ENCODE measurements around the gene DIP2C. TPM values are rescaled to one million over a fixed set of nuclear protein-coding genes. Genes with fewer than 3 reads are reported as not detected.
"Not testable (repeated sequence)": the region's sequence is repeated elsewhere in the genome, so short reads cannot be mapped to it uniquely, and the experiment has no call there.

DIP2C gene
- polyA plus RNA-seq, 1 donor = 37.7 TPM

- DNase-seq = no peak
Measured at GRCh38 chr10:343231-344220, 345.9 kb downstream of the DIP2C start.

DNA sequence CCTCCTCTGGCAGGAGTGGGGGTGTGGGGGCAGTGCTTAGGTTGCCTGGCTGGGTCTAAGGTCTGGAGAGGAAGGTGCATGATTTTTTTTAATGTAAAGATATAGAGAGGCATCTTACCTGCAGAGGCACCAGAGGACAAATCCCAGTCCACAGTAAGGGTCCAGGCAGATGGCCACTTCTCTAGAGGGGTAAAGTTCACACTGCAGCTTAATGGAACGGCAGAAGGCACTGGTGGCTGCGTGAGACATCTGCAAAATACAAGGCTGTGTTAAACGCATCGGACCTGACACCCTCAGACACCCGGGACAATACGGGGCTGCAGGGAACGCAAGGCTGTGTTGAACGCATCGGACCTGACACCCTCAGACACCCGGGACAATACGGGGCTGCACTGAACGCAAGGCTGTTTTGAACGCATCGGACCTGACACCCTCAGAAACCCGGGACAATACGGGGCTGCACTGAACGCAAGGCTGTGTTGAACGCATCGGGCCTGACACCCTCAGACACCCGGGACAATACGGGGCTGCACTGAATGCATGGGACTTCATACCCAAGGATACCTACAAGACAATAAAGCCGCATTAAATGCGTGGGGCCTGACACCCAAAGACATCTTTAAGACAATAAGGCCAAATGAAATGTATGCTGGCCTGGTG is 348.3 kb downstream of the DIP2C start:
- no peak for DNase-seq

DNA sequence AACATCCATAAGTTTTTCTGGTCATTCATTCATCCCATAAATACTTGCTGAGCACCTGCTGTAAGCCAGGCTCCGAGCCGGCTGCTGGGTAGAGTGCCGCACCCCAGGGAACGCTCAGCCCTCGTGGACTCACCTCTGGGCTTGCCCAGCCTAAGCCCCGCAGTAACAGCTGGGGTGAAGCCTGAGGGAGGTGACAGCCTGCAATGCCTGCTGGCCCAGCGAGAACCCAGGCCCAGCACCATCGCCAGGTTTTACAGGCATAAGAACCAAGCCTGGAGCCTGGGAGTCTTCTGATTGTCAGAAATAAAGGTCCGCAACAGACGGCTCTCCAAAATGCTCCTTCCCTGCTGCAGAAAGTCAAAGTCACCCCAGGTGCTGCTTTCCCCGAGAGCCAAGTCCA is 348.8 kb downstream of the DIP2C start:
- no peak for DNase-seq

- DNase-seq = no peak
Measured at GRCh38 chr10:339038-339391, 350.5 kb downstream of the DIP2C start.

GRCh38 chr10:338171-339037 is 351.1 kb downstream of the DIP2C start:
- DNase-seq = no peak

GRCh38 chr10:336247-336646 is 353.2 kb downstream of the DIP2C start:
- DNase-seq = no peak

DNA sequence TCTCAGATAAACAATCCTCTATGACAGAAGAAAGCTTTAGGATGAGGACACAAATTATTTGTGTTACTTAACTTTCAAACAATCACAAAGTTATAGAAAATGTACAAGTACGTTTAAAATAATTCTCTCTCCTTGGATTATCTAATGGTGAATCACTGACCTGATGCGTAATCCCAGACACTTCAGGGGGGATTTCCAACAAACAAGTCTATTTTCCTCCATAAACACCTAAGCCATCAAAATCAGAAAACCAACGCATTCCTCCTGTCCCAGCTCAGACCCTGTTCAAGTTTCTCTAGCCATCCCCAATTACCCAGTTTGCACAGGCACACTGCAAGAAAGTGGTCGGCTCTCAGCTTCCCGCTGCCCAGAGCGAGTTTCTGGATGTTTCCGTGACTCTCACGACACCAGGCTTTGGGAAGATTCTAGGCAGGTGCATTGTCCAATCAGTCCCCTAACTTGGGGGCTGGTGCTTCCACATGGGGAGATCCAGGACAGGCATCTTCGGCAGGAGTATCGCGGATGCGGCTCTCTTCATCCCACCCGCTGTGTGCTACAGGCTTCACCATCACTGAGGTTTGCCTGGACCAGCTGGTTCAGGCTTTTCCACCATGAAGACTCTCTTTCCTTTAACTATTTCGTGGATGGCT is 354.2 kb downstream of the DIP2C start:
- DNase-seq = no peak

DNA sequence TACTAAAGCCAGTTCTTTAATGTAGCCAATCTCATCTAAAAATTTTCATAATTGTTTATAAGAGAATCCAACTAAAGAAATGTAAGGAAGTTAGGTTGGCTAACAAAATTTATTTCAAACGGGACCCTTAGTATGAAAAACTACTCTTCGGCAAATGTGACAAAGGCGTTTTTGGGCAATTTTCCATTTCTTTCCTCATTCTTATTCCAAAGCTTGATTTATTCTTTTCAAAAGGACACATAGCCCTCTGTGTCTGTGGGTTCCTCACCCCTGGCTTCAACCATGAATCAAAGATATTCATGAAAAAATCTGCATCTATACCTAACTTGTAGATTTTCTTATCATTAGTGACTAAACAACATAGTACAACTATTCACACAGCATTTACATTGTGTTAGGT is 358.3 kb downstream of the DIP2C start:
- DNase-seq = no peak

- peak; percentile 93 for DNase-seq
Measured at GRCh38 chr10:329361-330099, 359.9 kb downstream of the DIP2C start.

- DNase-seq = no peak
Measured at GRCh38 chr10:327889-328852, 361.3 kb downstream of the DIP2C start.

- no peak for DNase-seq
Measured at GRCh38 chr10:326894-327635, 362.4 kb downstream of the DIP2C start.

DNA sequence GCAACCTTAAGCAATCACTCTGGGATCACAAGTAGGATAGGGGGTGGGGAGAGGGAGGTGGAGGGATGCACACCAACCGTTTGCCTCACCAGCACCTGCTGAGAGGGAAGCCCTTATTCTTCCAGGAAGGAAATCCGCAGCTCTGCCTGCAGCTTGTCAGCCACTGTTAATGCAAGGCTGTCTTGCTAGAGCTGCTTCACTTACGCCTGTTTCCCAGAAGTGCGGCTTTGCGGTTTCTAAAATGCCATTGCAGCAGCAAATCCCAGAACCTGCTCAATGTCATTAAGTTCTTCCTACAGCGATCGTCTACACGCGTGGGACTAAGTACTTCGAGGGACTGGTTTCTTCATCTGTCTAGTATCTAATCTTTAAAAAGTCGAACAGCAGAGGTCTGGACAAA is 363.1 kb downstream of the DIP2C start:
- no peak for DNase-seq

GRCh38 chr10:325282-325681 is 364.2 kb downstream of the DIP2C start:
- no peak for DNase-seq

GRCh38 chr10:324593-324992 is 364.9 kb downstream of the DIP2C start:
- no peak for DNase-seq

GRCh38 chr10:323651-324293 is 365.7 kb downstream of the DIP2C start:
- peak; percentile 63 for DNase-seq

- not testable (repeated sequence) for DNase-seq
Measured at GRCh38 chr10:323046-323445, 366.4 kb downstream of the DIP2C start.

DNA sequence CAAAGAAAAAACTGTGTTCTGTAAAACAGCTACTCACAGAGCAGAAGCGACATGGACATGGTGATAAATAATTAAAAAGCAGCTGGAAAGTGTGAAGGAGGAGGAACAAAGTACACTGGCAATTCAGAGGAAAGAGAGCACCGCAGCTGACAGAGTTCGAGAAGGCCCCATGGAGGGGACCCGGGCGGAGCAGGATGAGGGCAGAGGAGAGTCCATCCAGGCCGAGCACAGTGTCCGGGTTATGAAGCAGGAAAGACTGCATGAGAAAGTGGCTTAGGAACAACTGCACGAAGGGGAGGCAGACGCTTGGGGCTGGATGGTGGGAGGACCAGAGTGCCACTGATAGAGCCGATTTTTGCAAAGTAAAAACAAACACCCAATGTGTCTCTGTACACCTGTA is 368.7 kb downstream of the DIP2C start:
- no peak for DNase-seq

GRCh38 chr10:317926-318325 is 371.5 kb downstream of the DIP2C start:
- DNase-seq = no peak

- DNase-seq = no peak
Measured at GRCh38 chr10:317271-317769, 372.1 kb downstream of the DIP2C start.

Data from hindlimb muscle (tissue), 1 donor.